Keratinocyte (primary cell): ENCODE measurements around the gene KIAA1958.

Experiments
- EZH2 ChIP-seq: IDR thresholded peaks from one replicate; pipeline ENCODE4 v1.6.1; 2012; ENCODE audit warnings: inconsistent platforms, mild to moderate bottlenecking, low read length, moderate library complexity
- TF ChIP-seq, protein P1 (sequence below), 3 experiments: IDR thresholded peaks in 1 of 3; conservative IDR thresholded peaks in 1 of 3; optimal IDR thresholded peaks in 1 of 3; 2 replicates in 2 of 3; 3 replicates in 1 of 3; pipeline versions ENCODE3 to v1.5.1; 2011; ENCODE audit warnings: low read length in 3 of 3, mild to moderate bottlenecking in 3 of 3, moderate library complexity in 2 of 3, control low read depth in 1 of 3, inconsistent platforms in 1 of 3; ENCODE audit not compliant: insufficient read depth in 2 of 3; ENCODE audit errors: extremely low read depth in 1 of 3

DNA sequence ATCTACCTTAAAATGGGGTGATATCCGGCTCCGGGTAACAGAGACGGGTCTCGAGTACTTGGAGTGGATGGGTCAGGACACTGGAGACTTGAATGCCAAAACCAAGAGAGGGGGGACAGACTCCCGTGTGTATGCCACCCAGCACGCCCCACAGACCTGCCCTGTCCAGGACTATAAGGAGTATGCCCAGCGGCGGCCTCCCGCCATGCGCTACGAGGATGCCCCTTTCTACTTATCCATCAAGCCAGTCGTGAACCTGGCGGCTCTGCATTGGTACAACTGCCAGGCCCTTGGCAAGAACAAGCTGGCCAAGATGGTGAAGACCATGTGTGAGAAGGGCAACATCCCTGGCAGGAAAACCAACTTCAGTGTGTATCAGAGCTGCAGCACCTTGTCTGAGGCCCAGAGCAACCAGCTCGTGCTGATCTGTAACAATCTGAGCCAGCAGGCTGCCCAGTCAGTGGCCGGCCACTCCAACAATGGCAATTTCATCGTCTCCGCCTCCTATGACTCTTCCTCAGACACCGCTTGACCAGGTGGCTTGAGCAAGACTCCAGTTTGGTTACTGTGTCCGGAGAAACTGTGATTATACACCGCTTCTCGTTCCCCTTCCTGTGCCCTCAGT lies 131.9 kb downstream of the KIAA1958 start:
- TF ChIP-seq, protein P1, sequence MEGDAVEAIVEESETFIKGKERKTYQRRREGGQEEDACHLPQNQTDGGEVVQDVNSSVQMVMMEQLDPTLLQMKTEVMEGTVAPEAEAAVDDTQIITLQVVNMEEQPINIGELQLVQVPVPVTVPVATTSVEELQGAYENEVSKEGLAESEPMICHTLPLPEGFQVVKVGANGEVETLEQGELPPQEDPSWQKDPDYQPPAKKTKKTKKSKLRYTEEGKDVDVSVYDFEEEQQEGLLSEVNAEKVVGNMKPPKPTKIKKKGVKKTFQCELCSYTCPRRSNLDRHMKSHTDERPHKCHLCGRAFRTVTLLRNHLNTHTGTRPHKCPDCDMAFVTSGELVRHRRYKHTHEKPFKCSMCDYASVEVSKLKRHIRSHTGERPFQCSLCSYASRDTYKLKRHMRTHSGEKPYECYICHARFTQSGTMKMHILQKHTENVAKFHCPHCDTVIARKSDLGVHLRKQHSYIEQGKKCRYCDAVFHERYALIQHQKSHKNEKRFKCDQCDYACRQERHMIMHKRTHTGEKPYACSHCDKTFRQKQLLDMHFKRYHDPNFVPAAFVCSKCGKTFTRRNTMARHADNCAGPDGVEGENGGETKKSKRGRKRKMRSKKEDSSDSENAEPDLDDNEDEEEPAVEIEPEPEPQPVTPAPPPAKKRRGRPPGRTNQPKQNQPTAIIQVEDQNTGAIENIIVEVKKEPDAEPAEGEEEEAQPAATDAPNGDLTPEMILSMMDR (optimal IDR thresholded peaks at IDR 0.05 in 1 of 3, IDR thresholded peaks at IDR 0.05 in 1 of 3, conservative IDR thresholded peaks at IDR 0.05 in 1 of 3; ENCODE audit: extremely low read depth in 1 of 3, insufficient read depth in 2 of 3, low read length in 3 of 3) = no peak
- TF ChIP-seq EZH2 = no peak
